HG03196 (cell line): ENCODE measurements around the gene CPT1B.
"Not testable (repeated sequence)": the region's sequence is repeated elsewhere in the genome, so short reads cannot be mapped to it uniquely, and the experiment has no call there.

Source experiments
- ATAC-seq: cut with Tn5 transposase; IDR thresholded peaks from one replicate; pipeline ENCODE4 v1.9.1; 2021; ENCODE audit not compliant: unreplicated experiment

Gene CPT1B

DNA sequence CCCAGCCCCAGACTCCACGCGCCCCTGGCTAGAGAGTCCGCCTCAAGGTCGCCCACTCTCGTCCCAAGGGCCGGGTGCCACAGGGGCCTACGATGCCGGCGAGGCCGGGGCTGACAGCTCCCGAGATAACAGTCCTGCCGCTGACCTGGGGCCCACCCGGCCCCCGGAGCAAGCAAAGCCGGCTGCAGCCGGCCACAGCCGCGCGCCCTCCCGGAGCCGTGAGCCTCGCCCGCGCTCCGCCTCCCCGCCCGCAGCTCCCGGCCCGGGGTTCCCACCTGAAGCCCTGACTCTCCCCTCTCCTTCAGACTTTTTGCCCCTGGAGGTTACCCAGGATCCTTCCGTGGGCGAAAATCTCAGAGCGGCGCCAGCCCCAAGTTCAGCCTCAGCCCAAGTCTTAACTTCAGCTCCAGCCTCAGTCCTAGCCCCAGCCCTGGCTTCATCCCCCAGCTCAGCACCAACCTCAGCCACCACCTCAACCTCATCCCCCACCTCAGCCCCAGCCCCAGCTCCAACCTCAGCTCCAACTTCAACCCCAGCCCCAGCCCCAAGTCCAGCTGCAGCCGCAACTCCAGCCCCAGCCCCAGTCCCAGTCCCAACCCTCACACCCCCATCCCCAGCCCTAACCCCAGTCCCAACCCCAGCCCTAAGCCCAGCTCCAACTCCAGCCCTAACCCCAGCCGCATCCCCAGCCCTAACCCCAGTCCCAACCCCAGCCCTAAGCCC is 30.8 kb downstream of the CPT1B start:
- no peak for ATAC-seq

DNA sequence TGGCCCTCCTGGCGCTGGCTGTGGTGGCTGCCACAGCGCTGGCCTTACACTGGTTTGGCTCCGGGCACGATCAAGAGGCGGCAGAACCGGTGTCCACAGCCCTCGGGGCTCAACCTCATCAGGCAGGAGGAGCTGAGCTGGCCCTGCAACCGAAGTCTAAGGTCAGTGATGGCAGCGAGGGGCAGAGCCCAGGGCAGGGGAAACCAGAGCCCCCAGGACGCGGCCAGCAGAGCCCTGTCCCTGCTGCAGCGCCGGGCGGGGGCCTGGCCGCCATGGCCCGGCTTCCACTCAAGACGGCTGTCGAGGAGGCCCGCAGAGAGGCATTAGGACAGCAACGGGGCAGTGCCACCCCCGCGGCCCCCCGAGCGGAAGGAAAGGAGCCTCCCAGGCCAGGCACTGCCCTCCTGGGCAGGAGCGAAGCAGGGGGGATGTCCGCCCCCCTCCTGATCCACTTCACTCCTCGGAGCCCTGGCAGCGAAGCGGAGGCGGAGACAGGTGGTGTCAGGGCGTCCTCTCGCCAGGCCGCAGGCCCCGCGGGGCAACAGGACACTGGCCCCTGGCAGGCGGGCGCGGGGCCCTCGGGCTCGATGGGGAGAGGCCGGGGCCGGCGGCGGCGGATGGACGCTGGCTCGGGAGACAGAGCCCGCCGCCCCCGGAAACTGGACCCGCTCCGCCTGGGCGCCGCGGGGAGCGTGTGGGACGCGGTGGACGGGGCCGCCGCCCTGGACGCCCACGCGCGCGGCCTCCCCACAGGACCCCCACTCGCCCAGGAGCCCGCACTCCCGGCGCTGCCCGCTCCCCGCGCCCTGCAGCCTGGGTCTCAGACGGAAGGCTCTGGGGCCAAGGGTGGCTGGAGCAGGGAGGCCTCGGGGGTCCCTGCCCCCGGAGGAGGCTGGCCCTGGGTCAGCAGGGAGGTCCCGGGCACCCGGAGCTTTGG is 31.6 kb downstream of the CPT1B start:
- ATAC-seq = no peak

DNA sequence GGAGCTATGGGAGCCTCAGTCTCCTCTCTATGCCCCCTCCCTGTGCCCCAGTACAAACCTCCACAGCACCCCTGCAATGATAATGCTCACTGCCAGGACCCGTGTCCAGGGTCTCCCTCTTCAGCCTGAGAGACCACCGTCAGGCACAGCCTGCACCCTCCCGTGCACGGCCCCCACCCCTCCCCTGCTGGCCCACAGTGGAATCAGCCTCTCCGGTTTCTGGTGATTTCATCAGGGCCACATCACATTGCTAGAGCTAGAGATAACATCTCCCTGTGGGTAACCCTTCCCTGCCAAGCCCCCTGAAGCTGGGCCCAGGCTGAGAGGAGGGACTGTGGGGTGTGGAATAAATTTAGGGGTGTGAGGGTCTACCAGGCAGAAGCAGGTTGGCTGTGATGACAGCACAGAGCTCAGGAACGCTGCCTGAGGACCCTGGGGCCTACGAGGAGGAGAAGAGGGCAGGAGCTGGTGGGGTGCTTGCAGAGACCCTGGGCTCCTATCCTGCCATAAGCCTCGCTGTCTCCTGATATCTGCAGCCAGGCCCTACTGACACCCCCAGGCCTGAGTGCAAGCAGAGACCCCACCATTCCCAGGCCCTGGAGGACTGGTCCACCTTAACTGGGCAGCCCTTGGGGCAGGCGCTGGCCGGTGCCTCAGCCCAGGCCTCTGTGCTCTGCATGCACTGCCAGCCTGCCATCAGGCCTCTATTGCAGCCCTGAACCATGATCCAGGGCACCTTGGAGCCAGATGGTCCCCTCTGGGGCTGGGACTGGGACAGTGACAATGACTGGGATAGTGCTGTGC is 32.5 kb downstream of the CPT1B start, which contains the start of gene KLHDC7B:
TSS of gene KLHDC7B (plus strand) at position 378 of the 804 bp plus-strand sequence. CDS start at position 723, 345 bp downstream.
- ATAC-seq = no peak

DNA sequence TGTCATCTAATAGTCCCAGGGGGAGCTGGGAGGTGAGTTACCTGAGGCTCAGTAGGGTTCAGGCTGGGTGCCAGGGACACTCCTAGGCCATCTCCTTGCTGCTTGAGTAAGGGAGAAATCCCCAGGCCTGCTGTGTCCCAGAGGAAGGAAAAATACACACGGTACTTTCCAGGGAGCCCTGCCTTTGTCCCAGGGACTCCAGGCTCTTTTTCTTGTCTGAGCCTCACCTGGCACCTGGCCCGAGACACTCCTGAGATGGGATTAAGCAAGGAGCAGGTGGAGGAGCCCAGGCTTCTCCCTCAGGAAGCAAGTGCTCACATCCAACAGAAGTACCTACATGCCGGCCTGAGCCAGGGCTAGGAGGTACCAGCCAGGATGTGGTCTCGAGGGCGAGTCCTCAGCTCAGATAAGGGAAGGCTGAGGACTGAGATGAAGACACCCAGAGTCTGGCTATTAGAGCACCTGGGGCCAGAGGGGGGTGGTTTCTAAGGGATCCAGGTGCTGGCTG is 33.4 kb downstream of the CPT1B start:
- ATAC-seq = no peak

DNA sequence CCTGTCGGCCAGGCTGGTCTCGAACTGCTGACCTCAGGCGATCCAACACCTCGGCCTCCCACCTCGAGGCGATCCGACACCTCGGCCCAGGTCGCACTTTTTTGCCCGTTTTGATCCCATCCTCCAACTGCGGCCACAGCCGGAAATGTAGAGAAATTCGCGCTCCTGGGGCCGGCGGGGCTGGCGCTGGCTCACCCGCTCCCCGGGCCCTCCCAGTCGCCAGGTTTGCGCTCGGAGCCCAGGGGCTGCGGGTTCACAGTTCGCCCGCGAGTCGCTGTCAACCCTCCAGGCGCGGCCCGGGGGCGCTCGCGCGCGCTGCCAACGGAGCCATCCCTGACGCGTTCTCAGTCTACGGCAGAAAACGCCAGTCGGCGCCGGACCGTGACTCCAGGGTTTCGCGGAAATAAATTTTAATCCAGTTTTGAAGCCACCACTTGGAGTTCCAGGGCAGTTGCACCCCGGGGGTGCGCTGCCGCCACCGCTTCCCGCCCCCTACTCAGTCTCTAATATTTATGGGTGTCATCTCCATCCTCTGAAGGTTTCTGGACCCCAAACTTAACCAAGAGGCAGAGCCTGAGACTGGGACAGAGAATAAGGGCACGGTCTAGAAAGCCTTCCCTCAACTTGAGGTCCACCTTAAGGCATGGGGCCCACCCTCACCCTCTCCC is 34.0 kb downstream of the CPT1B start:
- peak; percentile 30 for ATAC-seq

DNA sequence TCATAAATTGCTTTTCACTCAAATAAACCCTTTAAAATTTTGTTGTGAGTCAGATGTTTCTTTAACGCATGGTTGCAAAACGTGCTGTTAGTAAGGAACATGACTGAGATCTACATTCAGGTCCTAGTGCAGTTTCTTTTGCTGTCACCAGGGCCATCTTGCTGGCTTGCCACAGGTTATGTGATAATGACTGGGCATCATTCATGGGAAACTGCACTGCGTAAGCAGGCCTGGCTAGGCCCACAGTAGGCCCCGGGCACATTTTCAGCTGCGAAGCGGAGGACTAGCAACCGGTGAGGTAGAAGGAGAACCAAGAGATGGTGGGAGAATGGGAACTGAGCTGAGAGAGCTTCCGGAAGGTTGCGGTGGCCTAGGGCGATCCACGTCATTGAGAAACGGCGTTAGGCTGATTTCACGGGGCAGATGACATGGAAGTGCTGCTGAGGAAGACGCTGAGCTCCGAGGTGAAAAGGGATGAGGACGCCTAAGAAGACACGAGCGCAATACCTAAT is 35.8 kb downstream of the CPT1B start:
- no peak for ATAC-seq

DNA sequence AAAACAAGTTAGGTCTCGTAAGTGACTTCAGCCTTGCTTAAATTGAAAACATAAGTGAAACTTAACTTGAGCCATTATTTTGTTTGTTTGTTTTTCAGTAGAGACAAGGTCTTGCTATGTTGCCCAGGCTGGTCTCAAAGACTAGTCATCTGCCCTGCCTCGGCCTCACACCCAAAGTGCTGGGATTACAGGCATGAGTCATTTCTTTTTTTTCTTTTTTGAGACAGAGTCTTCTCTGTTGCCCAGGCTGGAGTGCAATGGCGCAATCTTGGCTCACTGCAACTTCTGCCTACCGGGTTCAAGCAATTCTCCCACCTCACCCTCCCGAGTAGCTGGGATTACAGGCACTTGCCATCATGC is 36.6 kb downstream of the CPT1B start:
- ATAC-seq = not testable (repeated sequence)

DNA sequence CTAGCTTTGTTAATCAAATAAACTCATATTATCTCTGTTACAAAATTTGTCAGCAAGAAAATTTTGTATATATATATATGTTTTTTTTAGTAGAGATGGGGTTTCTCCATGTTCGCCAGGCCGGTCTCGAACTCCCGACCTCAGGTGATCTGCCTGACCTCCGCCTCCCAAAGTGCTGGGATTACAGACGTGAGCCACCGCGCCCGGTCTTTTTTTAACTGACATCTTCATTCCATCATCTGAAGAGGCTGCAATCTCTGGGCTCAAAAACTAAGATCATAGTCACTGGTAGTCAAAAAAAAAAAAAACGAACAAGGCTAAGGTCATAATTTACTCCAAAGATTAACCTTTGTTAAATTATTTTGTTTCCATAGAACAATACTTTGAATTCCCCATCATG is 37.8 kb downstream of the CPT1B start:
- ATAC-seq = no peak

DNA sequence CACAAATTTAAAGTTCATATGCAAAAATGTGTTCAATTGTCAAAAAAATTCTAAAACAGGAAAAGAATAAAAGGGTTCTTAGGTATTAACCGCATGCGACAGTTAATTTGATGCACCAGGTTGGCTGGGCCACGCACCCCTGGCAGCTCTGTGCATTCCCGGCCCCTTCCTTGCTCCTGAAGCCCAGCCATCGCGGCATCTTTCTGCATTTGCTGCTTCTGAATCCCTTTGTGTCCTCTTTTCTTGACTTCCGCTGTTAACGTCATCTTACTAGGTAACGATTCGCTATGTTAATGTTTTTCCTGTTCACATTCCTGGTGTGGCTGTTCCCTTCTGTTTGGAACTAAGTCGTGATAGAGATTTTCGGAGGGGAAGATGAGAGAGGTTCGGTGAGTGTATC is 40.5 kb downstream of the CPT1B start:
- ATAC-seq = no peak

DNA sequence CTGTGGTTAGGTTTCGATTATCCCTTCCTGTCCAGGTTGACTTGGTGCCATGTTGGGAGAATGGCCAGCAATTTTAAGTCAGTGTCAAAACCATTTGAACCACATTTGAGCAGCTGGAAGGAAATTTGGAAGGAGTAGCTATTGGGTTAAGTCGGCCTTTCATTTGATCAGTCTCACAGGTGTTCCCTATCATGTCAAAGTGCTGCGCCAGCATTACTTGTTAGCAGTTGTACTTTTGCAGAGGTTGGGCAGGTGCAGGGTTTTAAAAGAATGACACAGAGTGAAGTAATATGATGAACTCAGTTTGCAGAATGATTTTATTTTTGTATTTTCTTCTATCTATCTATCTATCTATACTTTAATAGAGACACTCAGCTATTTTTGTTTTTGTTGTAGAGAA is 42.0 kb downstream of the CPT1B start:
- no peak for ATAC-seq

DNA sequence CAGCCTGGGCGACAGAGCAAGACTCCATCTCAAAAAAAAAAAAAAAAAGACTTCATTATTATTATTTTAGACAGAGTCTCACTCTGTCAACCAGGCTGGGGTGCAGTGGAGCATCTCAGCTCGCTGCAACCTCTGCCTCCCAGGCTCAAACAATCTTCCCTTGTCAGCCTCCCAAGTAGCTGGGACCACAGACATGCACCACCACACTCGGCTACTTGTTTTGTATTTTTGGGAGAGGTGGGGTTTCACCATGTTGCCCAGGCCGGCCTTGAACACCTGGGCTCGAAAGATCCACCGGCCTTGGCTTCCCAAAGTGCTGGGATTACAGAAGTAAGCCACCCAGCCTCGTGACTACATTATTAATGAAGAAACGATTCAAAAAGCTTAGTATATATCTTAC is 43.1 kb downstream of the CPT1B start:
- ATAC-seq = no peak

DNA sequence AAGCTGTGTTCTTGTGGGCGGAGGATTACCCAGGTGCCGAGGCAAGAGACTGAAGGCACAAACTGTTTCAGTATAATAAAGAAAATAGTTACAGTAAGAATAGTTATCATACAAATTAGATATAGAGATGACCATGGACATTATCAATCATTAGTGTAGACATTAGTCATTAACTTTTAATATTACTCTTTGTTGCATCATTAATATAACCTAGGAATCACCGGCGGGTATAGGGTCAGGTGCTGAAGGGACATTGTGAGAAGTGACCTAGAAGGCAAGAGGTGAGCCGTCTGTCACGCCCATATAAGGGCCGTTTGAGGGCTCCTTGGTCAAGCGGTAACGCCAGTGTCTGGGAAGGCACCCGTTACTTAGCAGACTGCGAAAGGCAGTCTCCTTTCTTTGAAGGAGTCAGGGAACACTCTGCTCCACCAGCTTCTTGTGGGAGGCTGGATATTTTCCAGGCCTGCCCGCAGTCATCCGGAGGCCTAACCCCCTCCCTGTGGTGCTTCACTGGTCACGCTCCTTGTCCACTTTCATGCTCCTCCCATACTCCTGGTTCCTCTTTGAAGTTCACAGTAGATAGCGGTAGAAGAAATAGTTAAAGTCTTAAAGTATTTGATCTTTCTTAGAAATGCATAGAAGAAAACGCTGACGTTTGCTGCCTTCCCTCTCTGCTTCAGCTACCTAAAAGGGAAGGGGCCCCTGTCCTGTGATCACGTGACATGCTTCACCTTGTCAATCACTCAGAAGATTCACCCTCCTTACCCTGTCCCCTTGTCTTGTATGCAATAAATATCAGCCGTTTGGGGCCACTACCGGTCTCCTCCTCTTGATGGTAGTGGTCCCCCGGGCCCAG is 44.1 kb downstream of the CPT1B start:
- ATAC-seq = not testable (repeated sequence)

DNA sequence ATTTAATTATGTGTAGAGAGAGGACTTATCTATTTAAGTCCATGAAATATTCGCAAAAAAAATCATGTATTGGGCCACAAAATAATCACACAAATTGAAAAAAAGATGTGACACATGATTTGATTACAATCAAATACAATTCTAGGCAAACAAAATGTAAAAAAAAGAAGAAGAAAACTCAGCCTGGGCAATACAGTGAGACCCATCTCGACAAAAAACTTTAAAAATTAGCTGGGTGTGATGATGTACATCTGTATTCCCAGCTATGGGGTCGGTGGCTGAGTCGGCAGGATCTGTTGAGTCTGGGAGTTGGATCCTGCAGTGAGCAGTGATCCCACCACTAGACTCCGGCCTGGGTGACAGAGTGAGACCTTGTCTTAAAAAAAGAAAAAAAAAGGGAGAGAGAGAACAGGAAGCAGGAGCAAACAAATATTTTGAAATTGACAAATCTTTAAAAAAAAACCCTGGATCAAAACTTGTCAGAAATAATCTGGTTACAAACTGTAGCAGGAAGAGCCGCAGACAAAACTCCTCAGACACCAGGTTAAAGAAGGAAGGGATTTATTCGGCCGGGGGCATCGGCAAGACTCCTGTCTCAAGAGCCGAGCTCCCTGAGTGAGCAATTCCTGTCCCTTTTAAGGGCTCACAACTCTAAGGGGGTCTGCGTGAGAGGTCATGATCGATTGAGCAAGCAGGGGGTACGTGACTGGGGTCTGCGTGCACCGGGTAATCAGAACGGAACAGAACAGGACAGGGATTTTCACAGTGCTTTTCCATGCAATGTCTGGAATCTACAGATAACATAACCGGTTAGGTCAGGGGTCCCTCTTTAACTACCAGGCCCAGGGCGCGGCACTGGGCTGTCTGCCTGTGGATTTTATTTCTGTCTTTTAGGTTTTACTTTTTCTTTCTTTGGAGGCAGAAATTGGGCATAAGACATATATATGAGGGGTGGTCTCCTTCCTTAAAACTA is 45.1 kb downstream of the CPT1B start:
- ATAC-seq = no peak

DNA sequence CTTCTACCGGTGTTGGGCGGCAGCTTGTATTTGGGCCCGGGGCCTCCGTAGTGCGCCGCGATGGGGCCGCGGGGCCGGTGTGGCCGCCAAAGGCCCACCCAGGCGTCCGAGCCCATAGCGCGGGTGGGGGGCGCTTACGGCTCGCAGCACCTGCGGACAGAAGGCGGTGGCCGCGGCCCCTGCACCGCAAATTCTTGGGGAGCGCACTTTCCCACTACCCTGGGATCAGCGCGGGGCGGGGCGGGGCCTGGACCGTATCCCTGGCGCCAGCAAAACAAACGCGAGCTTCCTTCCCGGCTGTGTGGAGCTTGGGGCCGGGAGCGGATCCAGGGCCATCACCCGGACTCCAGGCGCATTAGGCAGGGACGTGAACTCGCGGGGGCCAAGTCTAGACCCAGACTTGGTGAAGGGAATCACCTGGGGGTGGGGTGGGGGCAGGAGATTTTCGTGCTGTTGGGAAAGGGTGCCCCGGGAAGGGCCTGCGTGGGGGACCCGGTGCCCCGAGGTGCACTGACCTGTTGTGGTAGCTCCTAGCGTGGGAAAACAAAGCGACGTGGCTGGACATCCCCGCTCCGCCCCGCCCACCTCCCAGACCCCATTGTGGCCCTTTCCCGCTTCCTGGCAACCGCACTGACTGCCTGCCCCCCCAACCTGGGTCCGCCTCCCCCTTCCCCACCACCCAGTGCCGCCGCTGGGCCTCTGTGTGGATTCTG is 46.1 kb downstream of the CPT1B start:
- ATAC-seq = no peak

DNA sequence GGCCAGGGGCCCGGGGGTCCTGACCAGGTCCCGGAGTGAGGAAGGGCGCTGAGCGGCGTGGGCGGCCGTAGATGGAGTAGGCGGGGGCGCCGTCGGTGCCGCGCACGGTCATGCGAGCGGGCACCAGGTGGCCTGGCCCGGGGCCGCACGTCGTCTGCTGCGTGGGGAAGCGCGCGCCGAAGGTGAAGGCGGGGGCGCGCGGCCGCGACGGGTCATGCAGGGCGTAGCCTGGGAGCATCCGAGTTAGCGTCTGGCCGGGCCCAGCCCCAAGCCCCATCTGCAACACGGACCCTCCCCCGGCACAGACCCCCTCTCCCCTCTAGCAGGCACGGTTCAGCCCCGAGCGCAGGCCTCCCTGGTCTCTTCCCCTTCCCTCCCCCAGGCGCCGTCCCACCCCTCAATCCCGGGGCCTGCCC is 46.7 kb downstream of the CPT1B start:
- ATAC-seq = no peak

DNA sequence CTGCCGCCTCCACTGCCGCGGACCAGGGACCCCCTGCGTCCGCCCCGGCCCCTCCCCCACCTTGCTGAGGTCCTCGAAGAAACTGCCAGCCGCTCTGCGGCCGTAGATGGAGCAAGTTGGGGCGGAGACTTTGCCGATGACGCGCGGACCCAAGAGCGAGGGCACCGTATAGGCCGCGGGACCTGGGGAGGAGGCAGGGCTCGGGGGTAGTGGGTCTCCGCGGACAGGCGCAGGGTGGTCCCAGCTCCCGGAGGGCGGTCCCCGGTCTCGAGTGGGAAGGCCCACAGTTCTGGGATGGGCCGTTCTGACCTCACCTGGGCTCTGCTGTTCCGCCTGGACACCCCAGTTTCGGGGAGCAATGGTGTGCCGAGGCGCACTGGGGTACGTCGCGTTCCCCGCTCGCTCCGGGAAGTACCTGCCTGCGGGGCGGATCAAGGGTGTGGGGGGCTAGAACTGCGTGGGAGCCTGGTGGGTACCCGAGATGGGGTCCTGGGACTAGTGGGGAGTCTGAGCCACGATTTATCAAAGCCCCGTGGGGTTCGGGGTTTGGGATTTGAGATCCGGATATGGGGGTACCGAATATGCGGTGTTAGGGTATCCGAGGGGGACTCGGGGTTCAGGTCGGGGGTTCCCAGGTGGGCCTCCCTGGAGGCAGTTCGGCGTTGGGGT is 47.2 kb downstream of the CPT1B start:
- ATAC-seq = no peak

DNA sequence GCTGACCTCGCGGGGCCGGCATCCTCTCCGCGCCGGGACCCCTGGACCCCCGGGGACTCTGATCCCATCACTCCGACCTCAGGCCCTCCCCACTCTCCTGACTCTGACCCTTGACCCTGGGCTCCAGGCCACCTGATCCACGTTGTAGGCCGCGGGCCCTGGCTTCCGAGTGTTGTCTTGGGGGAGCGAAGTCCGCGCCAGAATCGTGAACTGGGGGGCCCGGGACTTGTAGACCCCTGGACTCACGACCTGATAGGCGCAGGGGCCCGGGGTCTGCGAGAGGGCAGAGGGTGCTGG is 47.7 kb downstream of the CPT1B start:
- ATAC-seq = no peak
